Effector CD4-positive, alpha-beta T cell (primary cell): ENCODE data around the gene SYT5.
"Not testable (repeated sequence)": the region's sequence is repeated elsewhere in the genome, so short reads cannot be mapped to it uniquely, and the experiment has no call there.

ENCODE experiments used
- DNase-seq: peaks from one replicate; pipeline ENCODE4 v3.0.0-alpha.2; 2020

SYT5 gene

DNA sequence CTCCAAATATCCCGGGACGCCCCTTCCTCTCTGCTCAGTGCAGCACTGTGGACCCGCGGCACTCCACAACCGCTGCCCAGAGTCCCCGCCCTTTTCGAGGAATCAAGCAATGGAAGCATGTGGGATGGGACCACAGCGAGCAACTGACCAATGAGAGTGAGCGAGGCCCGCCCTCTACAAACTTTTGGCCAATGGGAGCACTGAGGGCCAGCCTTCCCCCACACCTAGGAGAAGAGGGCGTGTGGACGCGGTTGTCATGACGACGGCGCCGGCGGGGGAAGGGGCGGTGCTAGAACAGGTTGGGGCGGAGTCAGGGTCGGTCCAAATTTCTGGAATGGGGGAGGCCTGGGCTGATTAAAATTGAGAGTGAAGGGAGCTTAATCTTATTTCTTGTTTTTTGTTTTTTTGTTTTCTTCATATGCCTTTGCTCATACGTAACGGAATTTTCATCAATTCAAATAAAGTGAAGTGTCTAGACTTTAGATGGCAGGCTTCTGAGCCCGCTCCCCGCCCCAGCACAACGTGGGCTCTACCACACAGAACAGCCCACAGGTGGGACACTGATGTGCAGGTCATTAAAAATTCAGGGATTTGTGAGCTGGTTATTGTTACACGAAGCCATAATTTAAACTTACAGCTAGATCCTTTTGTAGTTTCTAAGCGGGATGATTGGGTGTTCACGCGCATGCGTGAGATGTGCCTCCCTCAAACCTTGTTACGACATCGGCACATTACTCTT lies 13.4 kb downstream of the SYT5 start, which contains the start of gene DNAAF3:
DNAAF3 (minus strand) TSS at position 84 of the 739 bp plus-strand sequence. CDS start 200 bp downstream, outside the sequence.
- peak; percentile 30 for DNase-seq

DNA sequence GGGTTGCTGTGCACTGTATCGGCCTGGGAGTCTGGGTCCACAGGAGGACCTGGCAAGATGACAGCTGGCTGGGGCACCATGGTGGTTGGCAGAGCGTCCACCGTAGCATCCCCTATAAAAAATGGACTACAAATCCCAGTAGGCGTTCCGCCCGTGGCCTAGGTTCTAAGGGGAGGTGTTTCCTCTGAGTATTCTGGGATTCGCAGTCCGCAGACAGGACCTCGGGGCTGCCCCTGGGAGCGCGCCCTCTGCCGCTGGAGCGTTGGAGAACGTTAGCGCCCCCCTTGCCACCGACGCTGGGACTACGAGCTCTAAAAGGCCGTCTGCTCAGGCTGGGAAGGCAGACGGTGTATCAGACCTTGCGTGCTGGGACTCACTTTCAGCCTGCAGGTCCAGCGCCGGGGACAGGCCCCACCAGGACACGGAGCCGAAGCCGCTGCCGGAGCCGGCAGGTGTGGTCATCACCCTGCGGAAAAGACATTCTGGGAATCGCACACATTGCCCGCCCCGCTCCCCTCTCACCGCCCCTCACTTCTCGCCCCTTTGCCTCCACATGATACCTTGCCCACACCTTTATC lies 14.0 kb downstream of the SYT5 start:
- DNase-seq = peak; percentile 27

DNA sequence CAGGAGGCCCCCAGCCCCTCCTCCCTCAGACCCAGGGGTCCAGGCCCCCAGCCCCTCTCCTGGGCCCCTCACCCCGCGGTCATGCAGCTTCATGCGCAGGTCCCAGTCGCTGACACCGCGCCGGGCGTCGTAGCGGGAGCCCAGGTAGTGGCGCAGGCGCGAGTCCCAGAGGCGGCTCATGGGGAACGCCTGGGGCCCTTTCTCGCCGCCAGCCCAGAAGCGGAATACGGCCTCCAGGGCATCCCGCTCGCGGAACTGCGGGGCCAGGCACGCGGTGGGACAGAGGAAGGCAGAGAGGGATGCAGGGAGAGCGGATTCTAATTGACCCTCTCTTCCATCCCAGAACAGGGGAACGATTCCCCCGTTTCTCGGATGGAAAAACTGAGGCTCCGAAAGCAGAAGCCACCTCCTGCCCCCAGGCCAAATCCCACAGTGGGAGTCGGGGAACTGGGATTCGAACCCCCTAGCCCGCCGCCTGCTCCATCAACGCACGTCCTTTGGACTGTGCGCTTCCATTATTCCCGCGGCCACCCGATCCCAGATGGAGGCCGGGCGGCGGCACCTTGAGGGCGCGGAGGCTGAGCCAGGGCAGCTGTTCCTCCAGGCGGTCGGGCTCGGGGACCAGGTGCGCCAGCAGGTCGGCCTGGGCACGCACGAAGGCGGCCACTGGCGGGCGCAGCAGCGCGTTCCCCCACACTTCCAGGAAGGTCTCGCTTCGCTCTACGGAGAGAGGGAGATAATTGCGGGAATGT lies 18.3 kb downstream of the SYT5 start:
- DNase-seq = no peak

DNA sequence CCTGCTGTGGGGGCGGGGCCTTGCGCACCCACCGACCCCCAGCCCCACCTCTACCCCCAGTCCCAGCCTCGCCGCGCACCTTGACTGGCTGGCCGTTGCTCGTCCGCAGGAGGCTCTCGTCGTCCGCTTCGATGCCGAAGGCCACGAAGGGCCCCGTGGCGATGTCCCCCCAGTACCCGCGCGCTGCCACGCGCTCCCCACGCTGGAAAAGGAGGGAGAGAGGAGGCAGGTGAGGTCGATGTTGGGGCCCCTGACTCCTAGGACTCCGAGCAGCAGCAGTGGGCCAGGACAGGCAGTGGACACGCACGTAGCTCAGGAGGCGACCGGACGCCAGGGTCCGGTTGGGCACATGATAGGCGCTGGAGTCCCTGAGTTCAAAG lies 19.1 kb downstream of the SYT5 start:
- DNase-seq = no peak

DNA sequence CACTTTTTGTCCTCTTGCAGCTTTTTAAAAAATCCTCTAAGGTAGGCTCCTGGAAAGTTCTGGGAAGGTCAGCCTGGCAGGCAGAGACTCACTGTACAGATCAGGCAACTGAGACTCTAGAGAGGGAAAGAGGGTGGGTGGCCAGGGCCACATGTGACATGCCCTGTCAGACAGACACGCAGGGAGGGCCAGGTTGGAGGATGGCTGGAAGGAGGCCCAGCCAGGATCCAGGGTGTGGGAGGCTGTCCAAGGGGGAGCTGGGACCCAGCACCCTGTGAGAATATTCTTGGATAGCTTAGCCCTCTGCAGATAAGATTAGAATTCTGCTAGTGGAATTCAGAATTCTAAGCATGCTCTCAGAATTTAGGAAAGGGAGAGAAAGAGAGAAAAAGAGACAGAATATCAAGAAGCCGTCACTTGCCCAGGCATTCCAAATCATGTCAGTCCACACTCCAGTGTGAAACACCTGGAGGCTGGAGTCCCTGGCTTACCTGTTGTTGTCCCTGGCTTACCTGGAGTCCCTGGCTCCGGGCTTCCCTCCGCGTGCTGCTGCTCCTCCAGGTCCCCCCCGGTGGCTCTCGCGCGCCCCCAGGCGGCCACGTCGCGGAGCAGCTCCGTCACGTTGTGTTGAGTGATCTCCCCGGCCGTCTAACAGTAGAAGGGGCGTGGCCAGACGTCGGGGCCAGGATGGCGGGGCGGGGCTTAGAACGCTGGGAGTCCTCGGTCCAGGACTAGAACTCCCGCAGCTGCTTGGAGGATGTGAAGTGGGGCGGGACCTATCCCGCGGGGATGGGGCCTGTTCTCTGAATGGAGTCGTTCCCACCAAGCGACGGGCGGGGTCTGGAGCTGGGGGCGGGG lies 19.7 kb downstream of the SYT5 start:
- peak; percentile 71 for DNase-seq

DNA sequence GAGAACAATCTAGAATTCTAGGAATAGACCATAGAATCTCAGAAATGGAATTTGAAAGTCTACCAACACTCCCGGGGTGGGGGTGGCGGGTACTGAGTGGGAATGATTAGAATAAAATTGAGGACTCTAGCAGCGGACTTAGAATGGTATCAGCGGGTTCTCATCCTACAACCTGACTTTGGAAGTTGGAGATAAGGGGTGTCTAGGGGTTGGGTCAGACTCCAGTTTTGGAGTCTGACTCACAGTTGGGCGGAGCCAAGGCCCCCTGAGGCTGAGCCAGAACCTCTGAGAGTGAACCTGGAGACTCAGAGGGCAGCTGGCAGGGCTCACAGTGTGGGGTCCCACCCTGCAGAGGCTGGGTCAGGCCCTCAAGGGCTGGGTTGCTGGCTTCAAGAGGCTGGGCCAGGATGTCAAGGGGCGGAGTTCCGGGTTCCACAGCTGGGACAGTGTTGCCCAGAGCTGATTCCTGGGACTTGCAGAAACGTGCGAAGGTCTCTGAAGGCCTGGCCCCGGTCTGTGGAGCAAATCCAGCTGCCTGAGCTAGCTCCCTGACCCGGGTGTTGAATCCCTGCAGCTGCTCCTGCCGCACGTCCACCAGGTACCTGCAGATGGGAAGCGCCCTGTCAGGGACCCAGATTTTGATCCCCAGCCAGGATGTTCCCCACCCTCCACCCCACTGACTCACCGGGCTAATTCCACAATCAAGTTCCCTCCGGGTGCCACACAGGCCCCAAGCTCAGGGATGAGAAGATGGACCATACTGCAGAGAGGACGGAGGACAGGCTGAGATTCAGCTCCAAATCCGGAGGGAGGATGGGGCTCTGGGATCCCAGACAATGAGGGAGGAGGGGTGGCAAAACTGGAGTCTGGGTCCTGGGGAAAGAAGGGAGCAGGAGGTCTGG lies 21.0 kb downstream of the SYT5 start:
- DNase-seq = no peak

DNA sequence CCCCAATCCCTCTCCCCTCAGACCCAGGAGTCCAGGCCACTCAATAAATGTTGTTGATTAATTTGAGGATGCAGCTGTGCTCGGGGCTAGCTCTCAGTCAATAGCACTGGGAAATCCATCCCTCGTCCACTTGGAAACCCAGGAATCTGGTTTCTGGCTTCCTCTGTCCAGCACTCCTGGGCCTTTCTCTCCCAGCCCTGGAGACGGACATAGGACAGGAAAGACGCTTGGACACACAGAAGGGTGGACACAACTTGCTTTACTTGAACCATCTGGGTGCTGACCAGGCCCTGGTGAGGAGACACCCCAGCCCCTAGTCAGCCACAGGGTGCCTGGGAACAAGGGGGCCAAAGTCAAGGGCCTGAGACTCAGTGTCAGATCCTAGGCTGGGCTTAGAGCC lies 21.7 kb downstream of the SYT5 start:
- no peak for DNase-seq

DNA sequence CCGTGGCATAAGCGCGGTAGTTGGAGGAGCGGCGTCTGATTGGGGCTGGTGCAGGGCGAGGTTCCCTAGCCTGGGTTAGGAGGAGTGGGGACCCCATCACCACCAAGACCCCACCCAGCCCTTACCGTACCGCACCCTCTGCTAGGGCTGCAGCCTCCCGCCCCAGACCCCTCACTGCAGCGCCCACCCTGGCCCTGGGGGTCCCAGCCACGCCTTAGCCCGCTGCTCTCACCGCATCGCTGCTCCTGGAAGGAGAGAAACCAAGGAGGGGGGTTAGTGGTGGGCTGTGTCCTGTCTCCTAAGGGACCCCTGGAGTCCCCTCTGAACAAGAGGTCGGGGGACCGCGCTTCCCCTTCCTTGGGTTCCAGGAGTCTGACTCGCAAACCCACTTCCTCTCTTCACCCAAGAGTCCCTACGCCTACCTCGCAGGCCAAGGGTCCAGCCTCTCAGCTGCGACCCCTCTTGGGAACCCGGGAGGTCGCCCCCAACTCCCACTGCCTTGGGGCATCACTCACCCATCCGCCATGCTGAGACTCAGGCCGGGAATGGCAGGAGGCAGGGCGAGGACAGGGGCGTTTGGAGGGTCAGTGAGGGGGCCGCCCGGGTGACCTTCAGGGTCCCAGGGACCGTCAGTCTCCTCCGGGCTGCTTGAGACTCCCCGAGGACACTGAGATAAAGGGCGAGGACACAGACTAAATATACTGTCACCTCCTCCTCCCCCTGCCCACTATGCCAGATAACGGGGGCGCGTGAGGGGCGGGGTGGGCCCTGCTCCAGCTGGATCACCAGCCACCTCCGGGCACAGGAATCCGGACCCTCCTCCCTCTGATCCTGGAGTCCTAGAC lies 22.8 kb downstream of the SYT5 start, which contains the start of gene TNNI3:
TNNI3 (minus strand) TSS at position 669 of the 845 bp plus-strand sequence; CDS start at position 526, 143 bp downstream.
- no peak for DNase-seq

DNA sequence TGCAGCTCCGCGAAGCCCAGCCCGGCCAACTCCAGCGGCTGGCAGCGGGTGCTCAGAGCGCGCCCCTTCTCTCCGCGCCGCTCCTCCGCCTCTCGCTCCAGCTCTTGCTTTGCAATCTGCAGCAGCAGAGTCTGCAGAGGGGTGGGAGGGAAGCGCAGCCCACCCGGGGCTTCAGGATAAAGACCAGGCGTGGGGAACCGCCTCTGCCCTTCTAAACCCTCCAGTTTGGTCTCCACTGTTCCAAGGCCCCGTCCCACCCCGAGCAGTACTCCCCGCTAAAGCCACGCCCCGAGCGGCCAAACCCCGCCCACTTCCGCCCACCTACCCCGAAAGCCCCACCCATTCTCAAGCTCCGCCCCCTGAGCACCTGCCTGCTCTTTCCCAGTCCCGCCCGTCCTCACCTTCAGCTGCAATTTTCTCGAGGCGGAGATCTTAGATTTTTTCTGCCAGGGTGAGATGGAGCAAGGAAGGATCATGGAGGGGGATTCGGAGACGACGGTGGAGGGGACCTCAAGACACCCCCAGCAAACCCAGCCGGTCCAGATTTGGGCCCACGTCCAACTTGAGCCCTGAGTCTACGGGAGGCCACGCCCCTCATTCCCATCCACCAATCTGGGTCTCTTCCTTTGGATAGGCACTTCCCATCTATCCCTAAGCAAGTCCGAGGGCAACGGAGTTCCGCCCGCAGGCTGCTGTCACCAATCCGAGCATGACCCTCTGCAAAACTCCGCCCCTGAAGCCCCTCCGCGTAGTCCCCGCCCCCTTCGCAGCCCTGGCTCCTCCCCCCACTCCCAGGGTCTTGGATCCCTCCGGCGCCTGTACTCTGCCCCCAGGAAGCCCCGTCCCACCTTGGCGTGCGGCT lies 23.7 kb downstream of the SYT5 start:
- no peak for DNase-seq

DNA sequence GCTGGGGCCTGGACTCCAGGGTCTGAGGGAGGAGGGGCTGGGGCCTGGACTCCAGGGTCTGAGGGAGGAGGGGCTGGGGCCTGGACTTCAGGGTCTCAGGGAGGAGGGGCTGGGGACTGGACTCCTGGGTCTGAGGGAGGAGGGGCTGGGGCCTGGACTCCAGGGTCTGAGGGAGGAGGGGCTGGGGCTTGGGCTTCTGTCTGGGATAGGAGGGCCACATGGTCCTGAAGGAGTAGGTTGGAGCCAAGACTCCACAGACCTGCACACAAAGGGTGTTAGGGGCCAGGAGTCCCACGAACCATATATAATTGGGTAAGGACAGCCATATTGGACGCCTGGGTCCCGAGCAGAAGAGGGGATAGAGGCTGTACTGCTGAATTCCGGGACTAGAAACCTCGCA lies 24.3 kb downstream of the SYT5 start:
- not testable (repeated sequence) for DNase-seq

DNA sequence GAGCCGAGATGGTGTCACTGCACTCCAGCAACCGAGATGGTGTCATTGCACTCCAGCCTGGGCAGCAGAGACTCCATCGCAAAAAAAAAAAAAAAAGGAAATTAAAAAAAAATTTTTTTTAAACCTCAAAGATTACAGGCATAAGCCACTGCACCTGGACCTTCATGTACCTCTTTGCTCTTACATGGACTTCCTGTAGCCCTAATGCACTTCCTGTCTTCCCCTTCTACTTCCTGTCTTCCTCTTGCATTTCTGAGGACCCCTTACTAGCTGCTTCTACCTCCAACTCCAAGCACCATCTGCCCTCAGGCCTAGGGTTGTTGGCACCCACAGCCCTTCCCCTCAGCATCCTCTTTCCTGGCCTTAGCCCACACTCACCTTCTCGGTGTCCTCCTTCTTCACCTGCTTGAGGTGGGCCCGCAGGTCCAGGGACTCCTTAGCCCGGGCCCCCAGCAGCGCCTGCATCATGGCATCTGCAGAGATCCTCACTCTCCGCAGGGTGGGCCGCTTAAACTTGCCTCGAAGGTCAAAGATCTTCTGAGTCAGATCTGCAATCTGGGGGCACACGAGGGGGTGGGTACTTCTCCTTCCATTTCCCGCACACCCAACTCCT lies 26.3 kb downstream of the SYT5 start:
- no peak for DNase-seq

DNA sequence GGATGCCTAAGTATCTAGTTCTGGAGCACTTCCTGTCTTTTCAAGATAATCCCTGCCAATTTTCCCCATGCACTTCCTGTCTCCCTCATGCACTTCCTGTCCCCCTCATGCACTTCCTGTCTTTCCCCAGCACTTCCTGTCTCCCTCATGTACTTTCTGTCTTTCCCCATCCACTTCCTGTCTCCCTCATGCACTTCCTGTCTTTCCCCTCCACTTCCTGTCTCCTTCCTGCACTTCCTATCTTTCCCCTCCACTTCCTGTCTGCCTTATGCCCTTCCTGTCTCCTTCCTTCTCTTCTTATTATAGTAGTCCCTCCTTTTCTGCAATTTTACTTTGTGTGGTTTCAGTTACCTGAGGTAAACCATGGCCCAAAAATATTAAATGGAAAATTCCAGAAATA lies 28.1 kb downstream of the SYT5 start:
- DNase-seq = no peak

DNA sequence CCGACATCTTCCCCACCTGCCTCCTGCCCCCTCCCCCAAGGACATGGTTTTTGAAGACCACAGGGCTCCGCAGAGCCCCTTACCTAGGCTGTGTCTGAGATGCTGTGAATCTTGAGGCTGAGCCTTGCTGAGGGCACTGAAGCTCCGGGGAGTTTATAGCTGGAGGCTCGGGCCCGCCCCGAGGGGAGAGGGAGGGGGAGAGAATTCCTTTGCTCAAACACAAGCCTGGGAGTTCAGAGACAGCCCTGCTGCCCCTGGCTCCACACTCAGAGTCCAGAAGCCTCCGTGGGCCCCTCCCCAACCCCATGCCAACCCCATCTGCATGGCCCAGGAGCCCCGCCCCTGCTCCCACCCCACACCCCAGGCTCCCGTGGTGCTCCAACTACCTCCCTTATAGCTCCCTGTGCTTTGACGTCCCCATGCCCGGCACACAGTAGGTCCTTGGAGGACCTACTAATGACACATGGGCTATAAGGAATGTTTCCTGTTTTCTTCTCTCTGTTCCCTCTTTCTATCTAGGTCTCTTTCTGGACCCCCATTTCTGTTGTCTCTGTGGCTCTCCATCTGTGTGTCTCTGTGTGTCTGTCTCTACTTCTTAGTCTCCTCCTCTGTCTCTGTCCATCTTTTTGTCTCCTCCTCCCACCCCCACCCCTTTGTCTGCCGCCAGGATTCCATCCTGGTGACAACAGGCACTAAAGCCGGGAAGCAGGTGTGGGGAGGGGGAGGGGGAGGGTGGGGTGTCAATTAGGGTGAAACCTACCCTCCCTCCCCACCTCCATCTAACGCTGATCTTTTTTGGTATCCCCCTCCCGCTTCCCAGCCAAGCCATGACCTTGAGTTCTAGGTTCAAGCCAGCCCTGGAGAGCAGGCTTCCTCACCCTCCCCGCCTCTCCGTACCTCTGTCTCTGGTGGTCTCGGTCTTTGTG lies 30.7 kb downstream of the SYT5 start, which contains the start of gene TNNT1:
TNNT1 (minus strand) TSS at position 129 of the 926 bp plus-strand sequence. CDS start 2,049 bp downstream, outside the sequence.
- no peak for DNase-seq

DNA sequence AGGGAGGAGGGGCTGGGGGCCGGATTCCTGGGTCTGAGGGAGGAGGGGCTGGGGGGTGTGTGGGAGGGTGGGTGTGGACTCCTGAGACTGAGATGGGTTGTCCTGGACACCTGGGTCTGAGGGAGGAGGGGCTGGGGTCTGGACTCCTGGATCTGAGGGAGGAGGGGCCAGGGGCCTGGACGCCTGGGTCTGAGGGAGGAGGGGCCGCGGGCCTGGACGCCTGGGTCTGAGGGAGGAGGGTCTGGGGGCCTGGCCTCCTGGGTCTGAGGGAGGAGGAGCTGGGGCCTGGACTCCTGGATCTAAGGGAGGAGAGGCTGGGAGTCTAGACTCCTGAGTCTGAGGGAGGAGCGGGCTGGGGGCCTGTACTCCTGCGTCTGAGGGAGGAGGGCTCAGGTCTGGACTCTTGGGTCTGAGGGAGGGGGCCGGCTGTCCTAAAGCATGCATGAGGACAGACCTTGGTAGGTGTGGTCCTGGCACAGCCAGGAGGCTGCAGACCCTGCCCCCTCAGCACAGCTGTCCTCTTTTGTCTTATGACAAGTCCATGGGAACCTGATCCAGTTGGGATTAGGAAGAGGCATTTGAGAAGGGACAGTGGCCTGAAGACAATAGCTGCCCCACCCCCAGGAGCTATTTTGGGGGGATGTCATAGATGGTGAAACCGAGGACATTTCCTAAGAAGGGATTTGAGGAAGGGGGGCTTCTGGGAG lies 32.4 kb downstream of the SYT5 start:
- no peak for DNase-seq

DNA sequence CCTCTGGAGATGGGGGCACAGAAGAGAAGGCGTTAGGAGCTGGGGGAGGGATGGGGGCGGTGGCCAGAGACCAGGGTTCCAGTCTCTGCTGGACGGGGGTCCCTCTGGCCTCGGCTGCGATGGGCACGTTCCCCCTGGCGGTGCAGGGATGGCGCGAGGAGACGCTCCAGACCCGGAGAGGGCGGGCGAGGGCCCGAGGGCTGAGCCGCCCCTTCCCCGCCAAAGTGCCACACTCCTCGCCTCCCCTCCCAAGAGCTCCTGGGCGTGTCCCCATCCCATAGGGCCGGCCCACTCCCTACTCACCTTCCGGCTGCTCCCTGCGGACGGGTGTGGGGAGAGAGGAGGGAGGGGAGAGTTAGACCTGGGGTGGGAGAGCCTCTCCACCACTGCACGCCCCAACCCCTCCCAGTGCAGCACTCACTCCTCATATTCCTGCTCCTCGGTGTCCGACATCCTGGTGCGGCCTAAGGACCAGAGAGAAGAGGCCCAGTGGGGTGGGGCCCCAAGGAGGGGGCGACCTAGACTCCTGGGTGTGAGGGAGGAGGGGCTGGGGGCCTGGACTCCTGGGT lies 33.3 kb downstream of the SYT5 start:
- DNase-seq = no peak

DNA sequence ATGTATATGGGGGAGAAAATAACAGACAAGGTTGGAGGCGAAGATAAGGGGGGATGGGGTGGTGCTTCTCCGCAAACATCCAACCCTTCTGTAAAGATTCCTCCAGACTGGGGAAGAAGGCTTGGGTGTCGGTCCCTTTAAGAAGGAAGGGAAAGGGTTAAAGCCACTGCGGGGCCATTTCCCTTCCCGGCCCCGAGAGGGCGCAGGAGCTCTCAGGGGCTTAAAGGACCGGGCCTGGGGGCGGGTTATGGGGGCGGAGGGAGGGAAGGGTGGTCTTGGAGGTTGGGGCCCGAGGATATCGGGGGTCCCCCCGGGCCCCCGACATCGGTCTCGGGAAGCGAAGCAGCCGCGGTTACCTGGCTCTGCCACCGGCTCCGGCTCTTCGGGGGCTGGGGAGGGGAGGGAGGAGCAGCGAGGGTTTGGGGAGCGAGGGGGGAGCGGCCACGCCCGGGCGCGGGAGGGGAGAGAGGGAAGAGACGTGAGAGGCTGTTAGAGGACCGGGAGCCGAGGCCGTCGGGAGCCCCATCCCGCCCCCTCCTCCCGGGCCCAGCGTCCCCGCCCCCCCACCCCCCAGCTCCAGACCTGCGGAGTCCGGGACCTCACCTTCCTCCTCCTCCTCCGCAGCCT lies 33.9 kb downstream of the SYT5 start:
- no peak for DNase-seq
